Measurements from ENCODE around the gene REN.
A peak's percentile ranks its signal among the peaks of the same experiment; 100 is the strongest.

The REN gene

GRCh38 chr1:204166219-204166618 is at the start of gene REN:
Gene REN, minus strand, starts transcription at chr1:204166337. Its CDS starts 44 bp downstream, at chr1:204166293.
- FAIRE-seq, result no peak
- no peak for DNase-seq (ENCODE audit: low spot score)

- FAIRE-seq (peak; percentile 57), DNase-seq (ENCODE audit: low spot score) (peak; percentile 72)
Measured at GRCh38 chr1:204213668-204214662, 47.8 kb upstream of the REN start, which contains the start of gene GOLT1A. Gene GOLT1A, minus strand, starts transcription at chr1:204213988. Its CDS starts 82 bp downstream, at chr1:204213906.

GRCh38 chr1:204212715-204213114 is 46.6 kb upstream of the REN start:
- no peak for DNase-seq (ENCODE audit: low spot score)
- FAIRE-seq, result no peak

- FAIRE-seq (no peak), DNase-seq (ENCODE audit: low spot score) (no peak)
Measured at GRCh38 chr1:204211046-204211445, 44.9 kb upstream of the REN start.

GRCh38 chr1:204207136-204207616 is 41.0 kb upstream of the REN start:
- no peak for DNase-seq (ENCODE audit: low spot score)
- FAIRE-seq, result no peak

GRCh38 chr1:204206121-204206520 is 40.0 kb upstream of the REN start:
- DNase-seq (ENCODE audit: low spot score), result no peak
- FAIRE-seq, result no peak

GRCh38 chr1:204205486-204205885 is 39.3 kb upstream of the REN start:
- no peak for FAIRE-seq
- DNase-seq (ENCODE audit: low spot score), result no peak

GRCh38 chr1:204204944-204205343 is 38.8 kb upstream of the REN start:
- FAIRE-seq (no peak), DNase-seq (ENCODE audit: low spot score) (no peak)

- FAIRE-seq (no peak), DNase-seq (ENCODE audit: low spot score) (no peak)
Measured at GRCh38 chr1:204203206-204203767, 37.1 kb upstream of the REN start.

GRCh38 chr1:204202481-204202880 is 36.3 kb upstream of the REN start:
- FAIRE-seq, result no peak

GRCh38 chr1:204201348-204202040 is 35.4 kb upstream of the REN start:
- FAIRE-seq, result no peak
- DNase-seq (ENCODE audit: low spot score), result no peak

More at GRCh38 chr1:204202481-204202880, 36.3 kb upstream of the REN start:
- no peak for DNase-seq (ENCODE audit: low spot score)

- no peak for FAIRE-seq
- no peak for DNase-seq (ENCODE audit: low spot score)
Measured at GRCh38 chr1:204199579-204199978, 33.4 kb upstream of the REN start.

GRCh38 chr1:204198348-204199340 is 32.5 kb upstream of the REN start:
- DNase-seq (ENCODE audit: low spot score) (peak; percentile 68), FAIRE-seq (no peak)

- DNase-seq (ENCODE audit: low spot score), result no peak
- FAIRE-seq, result no peak
Measured at GRCh38 chr1:204197068-204197467, 30.9 kb upstream of the REN start.

- FAIRE-seq, result no peak
- no peak for DNase-seq (ENCODE audit: low spot score)
Measured at GRCh38 chr1:204196068-204196795, 30.1 kb upstream of the REN start, which contains the start of gene KISS1. Gene KISS1, minus strand, starts transcription at chr1:204196491. Its CDS starts 3,615 bp downstream, at chr1:204192876.

- FAIRE-seq, result no peak
- DNase-seq (ENCODE audit: low spot score), result no peak
Measured at GRCh38 chr1:204194771-204195170, 28.6 kb upstream of the REN start.

GRCh38 chr1:204194080-204194479 is 27.9 kb upstream of the REN start:
- FAIRE-seq (no peak), DNase-seq (ENCODE audit: low spot score) (no peak)

- DNase-seq (ENCODE audit: low spot score) (no peak), FAIRE-seq (no peak)
Measured at GRCh38 chr1:204192589-204193352, 26.6 kb upstream of the REN start.

- FAIRE-seq (no peak), DNase-seq (ENCODE audit: low spot score) (no peak)
Measured at GRCh38 chr1:204192046-204192445, 25.9 kb upstream of the REN start.
